GM12873 (cell line): ENCODE measurements around the gene SUOX.

Experiments used
- CTCF ChIP-seq: IDR thresholded peaks from 2 replicates; pipeline ENCODE4 v1.5.1; 2012; ENCODE audit warnings: low read depth, mild to moderate bottlenecking, moderate library complexity, low read length, control low read depth; ENCODE audit not compliant: insufficient read depth; ENCODE audit errors: missing control alignments

Gene SUOX

GRCh38 chr12:55996715-55997534 lies at the start of gene SUOX:
TSS of gene SUOX (plus strand) at chr12:55997276. CDS start at chr12:56002222, 4,946 bp downstream.
- TF ChIP-seq CTCF = no peak

- no peak for TF ChIP-seq CTCF
These were observed 41.7 kb upstream of the SUOX start for GRCh38 chr12:55955344-55955743.

- peak; percentile 49 for TF ChIP-seq CTCF
These were observed 41.1 kb upstream of the SUOX start for GRCh38 chr12:55955800-55956508.

- no peak for TF ChIP-seq CTCF
These were observed 39.8 kb upstream of the SUOX start for GRCh38 chr12:55957106-55957859.

GRCh38 chr12:55963760-55964159 lies 33.3 kb upstream of the SUOX start:
- no peak for TF ChIP-seq CTCF

GRCh38 chr12:55965240-55965639 lies 31.8 kb upstream of the SUOX start:
- TF ChIP-seq CTCF = no peak

- TF ChIP-seq CTCF = no peak
These were observed 31.1 kb upstream of the SUOX start, which contains the start of gene PMEL for GRCh38 chr12:55965941-55966407. TSS of gene PMEL (minus strand) at chr12:55966042. CDS start at chr12:55966011, 31 bp downstream.
